CD14-positive monocyte (primary cell): Measurements from ENCODE around the gene CNPY3. TPM values are rescaled to one million over a fixed set of nuclear protein-coding genes. Genes with fewer than 3 reads are reported as not detected.

Experiments used
- DNase-seq, 3 donors: peaks; one replicate each; pipeline ENCODE4 v3.0.0-alpha.2; 2011 to 2022
- H2AFZ ChIP-seq: 2 replicates; pipeline ENCODE4 v1.6.0; 2012; ENCODE audit warnings: mild to moderate bottlenecking, low read depth, low read length, inconsistent platforms; ENCODE audit not compliant: insufficient read depth, poor library complexity, severe bottlenecking
- H3K27ac ChIP-seq, 2 donors: 1 replicate in 1 of 2; 2 replicates in 1 of 2; pipeline ENCODE4 v1.5.1; 2012 to 2013; ENCODE audit warnings: low read length in 2 of 2, control low read depth in 1 of 2, inconsistent platforms in 1 of 2, low read depth in 1 of 2, mild to moderate bottlenecking in 1 of 2
- H3K27me3 ChIP-seq, 2 donors: one replicate each; pipeline versions ENCODE4 v1.6.0 to v1.6.1; 2011 to 2013; ENCODE audit warnings: low read length in 2 of 2; ENCODE audit not compliant: control insufficient read depth in 2 of 2, insufficient read depth in 2 of 2
- H3K36me3 ChIP-seq, 2 donors: replicated peaks in 1 of 2; 1 replicate in 1 of 2; 2 replicates in 1 of 2; pipeline versions ENCODE4 v1.5.1 to v1.6.1; 2012 to 2013; ENCODE audit warnings: low read length in 2 of 2, control low read depth in 1 of 2, inconsistent platforms in 1 of 2, mild to moderate bottlenecking in 1 of 2; ENCODE audit not compliant: insufficient read depth in 2 of 2, control insufficient read depth in 1 of 2
- H3K4me1 ChIP-seq, 2 donors: 1 replicate in 1 of 2; 2 replicates in 1 of 2; pipeline versions ENCODE4 v1.5.1 to v1.6.1; 2012 to 2013; ENCODE audit warnings: low read length in 2 of 2, control low read depth in 1 of 2, inconsistent platforms in 1 of 2, mild to moderate bottlenecking in 1 of 2, moderate library complexity in 1 of 2; ENCODE audit not compliant: insufficient read depth in 2 of 2, control insufficient read depth in 1 of 2
- H3K4me2 ChIP-seq: replicated peaks from 2 replicates; pipeline ENCODE3; 2012; ENCODE audit warnings: low read length, moderate library complexity, mild to moderate bottlenecking; ENCODE audit not compliant: poor library complexity, severe bottlenecking; ENCODE audit errors: extremely low read depth
- H3K4me3 ChIP-seq, 3 experiments: fragments of 200-600 bp in 1 of 3; sonication (generic) in 1 of 3; replicated peaks in 1 of 3; 1 replicate in 2 of 3; 2 replicates in 1 of 3; pipeline ENCODE4 v1.5.1; 2011 to 2013; ENCODE audit warnings: low read length in 3 of 3, mild to moderate bottlenecking in 3 of 3, control low read depth in 2 of 3, low read depth in 2 of 3, inconsistent platforms in 1 of 3, moderate library complexity in 1 of 3
- H3K79me2 ChIP-seq: 2 replicates; pipeline ENCODE4 v1.6.0; 2012; ENCODE audit warnings: mild to moderate bottlenecking, control low read depth, inconsistent platforms, low read length, moderate library complexity; ENCODE audit not compliant: insufficient read depth
- H3K9ac ChIP-seq: 2 replicates; pipeline ENCODE4 v1.6.0; 2017; ENCODE audit warnings: low read length, mild to moderate bottlenecking; ENCODE audit not compliant: insufficient read depth, poor library complexity, severe bottlenecking
- H3K9me3 ChIP-seq, 2 donors: replicated peaks in 1 of 2; 1 replicate in 1 of 2; 2 replicates in 1 of 2; pipeline versions ENCODE4 v1.5.1 to v1.6.1; 2012 to 2013; ENCODE audit warnings: low read length in 2 of 2, control low read depth in 1 of 2; ENCODE audit not compliant: control insufficient read depth in 1 of 2, insufficient read depth in 1 of 2
- H4K20me1 ChIP-seq: 2 replicates; pipeline ENCODE4 v1.6.0; 2012; ENCODE audit warnings: mild to moderate bottlenecking, low read length, control low read depth, moderate library complexity; ENCODE audit not compliant: insufficient read depth
- H3K27ac Mint-ChIP-seq, 7 donors: one replicate each; pipeline ENCODE4 v1.8.0; 2020; ENCODE audit warnings: mild to moderate bottlenecking in 7 of 7, mixed read lengths in 7 of 7, moderate library complexity in 6 of 7, inconsistent platforms in 2 of 7
- H3K27me3 Mint-ChIP-seq, 3 donors: one replicate each; pipeline ENCODE4 v1.8.0; 2021 to 2022; ENCODE audit warnings: low read depth in 3 of 3, mild to moderate bottlenecking in 3 of 3, mixed read lengths in 3 of 3, moderate library complexity in 3 of 3, inconsistent platforms in 1 of 3
- H3K36me3 Mint-ChIP-seq, 2 donors: one replicate each; pipeline ENCODE4 v1.8.0; 2020; ENCODE audit warnings: mixed read lengths in 2 of 2, inconsistent platforms in 1 of 2, mild to moderate bottlenecking in 1 of 2
- H3K4me1 Mint-ChIP-seq: one replicate; pipeline ENCODE4 v1.8.0; 2020; ENCODE audit warnings: mild to moderate bottlenecking, mixed read lengths
- H3K4me3 Mint-ChIP-seq, 2 donors: one replicate each; pipeline ENCODE4 v1.8.0; 2020; ENCODE audit warnings: mild to moderate bottlenecking in 2 of 2, mixed read lengths in 2 of 2, moderate library complexity in 1 of 2
- H3K9me3 Mint-ChIP-seq, 7 donors: one replicate each; pipeline ENCODE4 v1.8.0; 2020 to 2022; ENCODE audit warnings: mixed read lengths in 7 of 7, mild to moderate bottlenecking in 6 of 7, moderate library complexity in 6 of 7, inconsistent platforms in 2 of 7
- CTCF ChIP-seq: fragments of 200-600 bp; IDR thresholded peaks from one replicate; pipeline ENCODE4 v1.8.0; 2022; ENCODE audit warnings: antibody characterized with exemption, mild to moderate bottlenecking
- WGBS: methylation state at CpG from one replicate; pipeline ENCODE4 v1.1.5; 2013; ENCODE audit warnings: missing lambda C conversion rate; ENCODE audit not compliant: insufficient coverage; 5-methylcytosine and 5-hydroxymethylcytosine counted together
- intact Hi-C, 2 donors: fragments of 100-400 bp; cut with micrococcal nuclease; formaldehyde crosslinking; loops; one replicate each; pipeline versions ENCODE4 v1.15.0 to v1.15.1; 2023
- polyA plus RNA-seq, 3 donors: library from polyadenylated mRNA; depleted of rRNA in 1 of 3; unstranded in 2 of 3; stranded (reverse) in 1 of 3; fragments of 300-500 nt in 2 of 3; fragments of >200 nt in 1 of 3; fragmentation: Illumina TruSeq in 2 of 3; gene quantifications; 1 replicate in 2 of 3; 2 replicates in 1 of 3; pipeline ENCODE4 v1.2.3, GENCODE V29; 2012 to 2021

Gene CNPY3
- polyA plus RNA-seq, 3 donors, result 237 to 295 (median 262) TPM

- H3K4me1 Mint-ChIP-seq, result peaks cover 11% of the 10 kb centered on the region
- H3K27ac Mint-ChIP-seq, result no peak overlapping the region
- 97% methylated on average over 6 of the region's 12 CpGs for WGBS
- intact Hi-C loops, result no loop called here
- Histone ChIP-seq H3K4me3 (no peak overlapping the region), H3K27me3 (no peaks in the 10 kb centered on the region), H3K36me3 (peaks cover 53% of the 10 kb centered on the region in 2 donors), H3K79me2 (no peaks in the 10 kb centered on the region), H3K4me1 (peaks cover 7 to 10% of the 10 kb centered on the region in 2 donors), H3K9me3 (no peaks in the 10 kb centered on the region), H3K4me2 (no peak overlapping the region), H3K9ac (no peak overlapping the region), H3K27ac (no peak overlapping the region), H2AFZ (no peak overlapping the region), H4K20me1 (peaks cover 8% of the 10 kb centered on the region)
- peaks cover 0 to 1% (median 0%) of the 10 kb centered on the region in 7 donors for H3K9me3 Mint-ChIP-seq
- H3K36me3 Mint-ChIP-seq, result peaks cover 45 to 77% of the 10 kb centered on the region in 2 donors
- no peak for DNase-seq
- peak overlapping the region in 1 of 2 donors; percentile 41 for H3K4me3 Mint-ChIP-seq
- peaks cover 0 to 2% (median 0%) of the 10 kb centered on the region in 3 donors for H3K27me3 Mint-ChIP-seq
- TF ChIP-seq CTCF, result no peak
Measured at GRCh38 chr6:42968126-42968701, 38.9 kb downstream of the CNPY3 start.

- H3K27ac ChIP-seq, result no peak overlapping the region
- WGBS, result 100% methylated on average over 1 of the region's 4 CpGs
- no peak for DNase-seq
- no peak overlapping the region for H2AFZ ChIP-seq
- H3K4me1 ChIP-seq, result peaks cover 7 to 10% of the 10 kb centered on the region in 2 donors
- peaks cover 0 to 1% (median 0%) of the 10 kb centered on the region in 7 donors for H3K9me3 Mint-ChIP-seq
- H4K20me1 ChIP-seq, result peaks cover 8% of the 10 kb centered on the region
- peak overlapping the region in 1 of 7 donors; percentile 36 for H3K27ac Mint-ChIP-seq
- no peak overlapping the region for H3K4me3 ChIP-seq
- H3K36me3 Mint-ChIP-seq, result peaks cover 42 to 73% of the 10 kb centered on the region in 2 donors
- H3K4me2 ChIP-seq, result no peak overlapping the region
- no peaks in the 10 kb centered on the region for H3K79me2 ChIP-seq
- peaks cover 11% of the 10 kb centered on the region for H3K4me1 Mint-ChIP-seq
- TF ChIP-seq CTCF, result no peak
- no peaks in the 10 kb centered on the region for H3K9me3 ChIP-seq
- peaks cover 49 to 58% of the 10 kb centered on the region in 2 donors for H3K36me3 ChIP-seq
- H3K27me3 ChIP-seq, result no peaks in the 10 kb centered on the region
- H3K4me3 Mint-ChIP-seq, result no peak overlapping the region
- H3K9ac ChIP-seq, result no peak overlapping the region
- intact Hi-C loops, result no loop called here
- H3K27me3 Mint-ChIP-seq, result peaks cover 0 to 2% (median 0%) of the 10 kb centered on the region in 3 donors
Measured at GRCh38 chr6:42968783-42969182, 39.5 kb downstream of the CNPY3 start.
